Spleen (tissue), 11 donors: ENCODE data around the gene SCYL1. TPM values are rescaled to one million over a fixed set of nuclear protein-coding genes. Genes with fewer than 3 reads are reported as not detected.
A peak's percentile ranks its signal among the peaks of the same experiment; 100 is the strongest.

Experiments
- DNase-seq: peaks from one replicate; pipeline ENCODE4 v3.0.0-alpha.2; 2020
- H3K27ac ChIP-seq, 8 donors: fragments of 200-600 bp; sonication (generic) in 7 of 8; 1 replicate in 4 of 8; 2 replicates in 4 of 8; pipeline versions ENCODE4 v1.5.0 to v1.8.0; 2016 to 2021; ENCODE audit warnings: inconsistent platforms in 4 of 8, mild to moderate bottlenecking in 4 of 8, moderate library complexity in 1 of 8
- H3K27me3 ChIP-seq, 7 donors: fragments of 200-600 bp; sonication (generic) in 6 of 7; replicated peaks in 1 of 7; 1 replicate in 4 of 7; 2 replicates in 3 of 7; pipeline versions ENCODE4 v1.5.0 to v1.8.0; 2016 to 2021; ENCODE audit warnings: inconsistent platforms in 3 of 7, mild to moderate bottlenecking in 1 of 7
- H3K36me3 ChIP-seq, 6 donors: fragments of 200-600 bp; sonication (generic) in 5 of 6; 1 replicate in 4 of 6; 2 replicates in 2 of 6; pipeline versions ENCODE4 v1.5.0 to v1.8.0; 2016 to 2021; ENCODE audit warnings: inconsistent platforms in 2 of 6
- H3K4me1 ChIP-seq, 6 donors: fragments of 200-600 bp; sonication (generic) in 5 of 6; 1 replicate in 3 of 6; 2 replicates in 3 of 6; pipeline versions ENCODE4 v1.5.0 to v1.8.0; 2016 to 2021; ENCODE audit warnings: inconsistent platforms in 3 of 6
- H3K4me3 ChIP-seq, 8 donors: fragments of 200-600 bp; sonication (generic) in 7 of 8; 1 replicate in 4 of 8; 2 replicates in 4 of 8; pipeline versions ENCODE4 v1.5.0 to v1.8.0; 2016 to 2021; ENCODE audit warnings: inconsistent platforms in 4 of 8, mild to moderate bottlenecking in 4 of 8, moderate library complexity in 2 of 8
- H3K9me3 ChIP-seq, 8 donors: fragments of 200-600 bp; sonication (generic) in 7 of 8; 1 replicate in 4 of 8; 2 replicates in 4 of 8; pipeline versions ENCODE4 v1.5.0 to v1.8.0; 2016 to 2021; ENCODE audit warnings: inconsistent platforms in 4 of 8
- POLR2A ChIP-seq, 3 donors: fragments of 450-650 bp; IDR thresholded peaks; one replicate each; pipeline ENCODE4 v1.5.1; 2017; ENCODE audit warnings: antibody characterized with exemption in 3 of 3, mild to moderate bottlenecking in 1 of 3
- POLR2AphosphoS5 ChIP-seq, 3 donors: sonication (generic); formaldehyde crosslinking; IDR thresholded peaks; one replicate each; pipeline ENCODE4 v1.5.1; 2017; ENCODE audit warnings: antibody characterized with exemption in 3 of 3
- WGBS, 5 donors: extraction: QIAGEN DNeasy Blood & Tissue Kit in 3 of 5; methylation state at CpG; one replicate each; pipeline versions ENCODE4 v1.1.5 to v1.1.7; 2013 to 2018; 5-methylcytosine and 5-hydroxymethylcytosine counted together
- intact Hi-C: fragments of 100-400 bp; cut with DNase I; formaldehyde crosslinking; loops from one replicate; pipeline ENCODE4 v1.15.0; 2023; ENCODE audit warnings: low total_unique reads
- polyA plus RNA-seq, 3 donors: library from polyadenylated mRNA; stranded (reverse); fragments of 200-250 nt; gene quantifications; one replicate each; pipeline ENCODE4 v1.2.1, GENCODE V29; 2013
- total RNA-seq, 7 donors: library from RNA; depleted of rRNA in 3 of 7; stranded (reverse); fragments of >200 nt in 3 of 7; fragmentation: NEBNext Ultra II Directional in 4 of 7; extraction: Animal tissue kit (Norgen Biotek cat#: 25700) in 4 of 7; gene quantifications; one replicate each; pipeline versions ENCODE4 v1.1.0 to v1.2.1, GENCODE V29; 2016 to 2021
- TF ChIP-seq, protein P1 (sequence below), 11 experiments: fragments of 200-600 bp in 7 of 11; fragments of 450-650 bp in 4 of 11; sonication (generic) in 4 of 11; IDR thresholded peaks in 8 of 11; conservative IDR thresholded peaks in 3 of 11; 1 replicate in 7 of 11; 2 replicates in 4 of 11; pipeline versions ENCODE4 v1.4.0 to v1.8.0; 2016 to 2021; ENCODE audit warnings: antibody characterized with exemption in 11 of 11, inconsistent platforms in 4 of 11, mild to moderate bottlenecking in 1 of 11
- donor health status: healthy with polysubstance abuse.
- donor health status: DM: no; HTN: no; CAD: no; lungs with moderate emphysema.
- donor health status: DM: no; HTN: no; CAD: no.
- donor health status: Bipolar disorder and iron deficiency.
- donor health status: healthy.
- donor health status: DM: no; HTN: no; CAD: no.
- donor health status: DM: yes; HTN: yes; CAD: no.

The SCYL1 gene
- total and polyA plus RNA-seq, 10 donors, result 52.4 to 125 (median 74.8) TPM

DNA sequence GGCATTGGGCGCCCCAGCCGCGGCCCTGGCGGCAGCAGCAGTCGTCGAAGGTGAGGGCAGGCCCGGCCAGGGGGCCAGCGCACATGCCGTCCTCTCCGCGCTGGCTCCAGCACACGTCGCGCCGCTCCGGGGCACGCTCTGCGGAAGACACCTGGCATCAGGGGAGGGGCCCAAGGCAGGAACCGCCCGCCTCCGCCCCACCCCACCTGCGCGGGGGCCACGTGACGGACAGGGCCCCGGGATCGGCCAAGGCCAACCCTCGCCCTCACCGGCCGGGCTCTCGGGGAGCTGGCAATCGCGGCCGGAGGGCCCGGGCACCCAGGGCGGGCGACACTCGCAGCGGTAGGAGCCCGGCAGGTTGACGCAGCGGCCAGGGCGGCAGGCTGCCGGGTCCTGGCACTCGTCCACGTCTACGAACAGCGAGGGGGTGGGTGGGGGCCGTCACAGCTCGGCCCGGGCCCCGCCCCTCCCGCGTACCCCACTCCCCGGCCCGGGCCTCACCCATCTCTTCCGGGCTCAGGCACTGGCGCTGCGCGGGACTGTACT, 14.9 kb downstream of the SCYL1 start:
- WGBS, 5 donors, result 8 to 33% (median 16%) methylated on average over 23 to 60 of the region's 60 CpGs
- Histone ChIP-seq H3K9me3 (no peaks in the 10 kb centered on the region), H3K4me1 (peaks cover 7 to 58% (median 42%) of the 10 kb centered on the region in 6 donors), H3K36me3 (peaks cover 0 to 49% (median 33%) of the 10 kb centered on the region in 6 donors), H3K27me3 (no peaks in the 10 kb centered on the region), H3K4me3 (peak overlapping the region; percentile 63 to 98 (median 82)), H3K27ac (peak overlapping the region; percentile 79 to 96 (median 90))
- no peak for TF ChIP-seq POLR2A (IDR thresholded peaks at IDR 0.05)
- TF ChIP-seq, protein P1, sequence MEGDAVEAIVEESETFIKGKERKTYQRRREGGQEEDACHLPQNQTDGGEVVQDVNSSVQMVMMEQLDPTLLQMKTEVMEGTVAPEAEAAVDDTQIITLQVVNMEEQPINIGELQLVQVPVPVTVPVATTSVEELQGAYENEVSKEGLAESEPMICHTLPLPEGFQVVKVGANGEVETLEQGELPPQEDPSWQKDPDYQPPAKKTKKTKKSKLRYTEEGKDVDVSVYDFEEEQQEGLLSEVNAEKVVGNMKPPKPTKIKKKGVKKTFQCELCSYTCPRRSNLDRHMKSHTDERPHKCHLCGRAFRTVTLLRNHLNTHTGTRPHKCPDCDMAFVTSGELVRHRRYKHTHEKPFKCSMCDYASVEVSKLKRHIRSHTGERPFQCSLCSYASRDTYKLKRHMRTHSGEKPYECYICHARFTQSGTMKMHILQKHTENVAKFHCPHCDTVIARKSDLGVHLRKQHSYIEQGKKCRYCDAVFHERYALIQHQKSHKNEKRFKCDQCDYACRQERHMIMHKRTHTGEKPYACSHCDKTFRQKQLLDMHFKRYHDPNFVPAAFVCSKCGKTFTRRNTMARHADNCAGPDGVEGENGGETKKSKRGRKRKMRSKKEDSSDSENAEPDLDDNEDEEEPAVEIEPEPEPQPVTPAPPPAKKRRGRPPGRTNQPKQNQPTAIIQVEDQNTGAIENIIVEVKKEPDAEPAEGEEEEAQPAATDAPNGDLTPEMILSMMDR (IDR thresholded peaks at IDR 0.05 in 8 of 11, conservative IDR thresholded peaks at IDR 0.05 in 3 of 11), result peak in 5 of 11 experiments; percentile 28 to 83 (median 64)
- TF ChIP-seq POLR2AphosphoS5 (IDR thresholded peaks at IDR 0.05), result peak in 1 of 3 donors; percentile 65
- no peak for DNase-seq
- intact Hi-C loops, result loop anchor here (5.0 kb wide), 1 partner anchor 47 kb away; no protein-coding TSS in a partner anchor

DNA sequence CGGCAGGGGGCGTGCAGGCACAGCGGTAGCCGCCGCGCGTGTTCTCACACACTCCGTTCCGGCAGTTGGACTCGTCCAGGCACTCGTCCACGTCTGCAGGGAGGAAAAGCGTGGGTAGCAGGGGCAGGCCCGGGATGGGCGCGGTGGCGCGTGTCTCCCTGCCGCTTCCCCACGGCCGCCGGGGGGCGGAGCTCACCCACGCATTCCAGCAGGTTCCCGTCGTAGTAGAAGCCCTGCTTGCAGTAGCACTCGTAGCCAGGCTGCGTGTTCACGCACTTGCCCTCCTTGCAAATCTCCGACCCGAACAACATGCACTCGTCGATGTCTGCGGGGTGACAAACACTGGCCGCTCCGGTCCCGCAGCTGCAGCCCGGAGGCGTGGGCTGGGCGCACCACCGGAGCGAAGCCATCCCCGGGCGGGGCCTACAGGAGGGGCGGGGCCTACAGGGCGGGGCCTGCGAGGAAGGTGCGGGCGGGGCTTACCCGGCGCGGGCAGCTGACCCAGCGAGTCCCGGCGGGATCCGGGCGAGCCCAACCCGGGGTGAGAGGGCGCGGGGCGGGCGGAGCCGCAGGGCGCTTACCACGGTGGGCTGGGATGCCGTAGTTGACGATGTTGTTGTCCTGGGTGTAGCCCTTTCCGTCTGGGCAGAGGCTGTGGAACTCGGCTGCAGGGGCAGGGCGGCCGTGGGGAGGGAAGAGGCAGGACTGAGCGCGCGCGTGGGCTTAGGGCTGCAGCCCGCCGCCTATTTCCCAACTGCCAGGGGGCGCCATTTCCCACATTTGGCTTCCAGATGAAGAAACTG, 15.6 kb downstream of the SCYL1 start:
- 0 to 1% (median 0%) methylated on average over 20 to 78 of the region's 78 CpGs for WGBS, 5 donors
- peak overlapping the region; percentile 79 to 96 (median 90) for H3K27ac ChIP-seq
- intact Hi-C loops, result loop anchor here (5.0 kb wide), 1 partner anchor 47 kb away; no protein-coding TSS in a partner anchor

DNA sequence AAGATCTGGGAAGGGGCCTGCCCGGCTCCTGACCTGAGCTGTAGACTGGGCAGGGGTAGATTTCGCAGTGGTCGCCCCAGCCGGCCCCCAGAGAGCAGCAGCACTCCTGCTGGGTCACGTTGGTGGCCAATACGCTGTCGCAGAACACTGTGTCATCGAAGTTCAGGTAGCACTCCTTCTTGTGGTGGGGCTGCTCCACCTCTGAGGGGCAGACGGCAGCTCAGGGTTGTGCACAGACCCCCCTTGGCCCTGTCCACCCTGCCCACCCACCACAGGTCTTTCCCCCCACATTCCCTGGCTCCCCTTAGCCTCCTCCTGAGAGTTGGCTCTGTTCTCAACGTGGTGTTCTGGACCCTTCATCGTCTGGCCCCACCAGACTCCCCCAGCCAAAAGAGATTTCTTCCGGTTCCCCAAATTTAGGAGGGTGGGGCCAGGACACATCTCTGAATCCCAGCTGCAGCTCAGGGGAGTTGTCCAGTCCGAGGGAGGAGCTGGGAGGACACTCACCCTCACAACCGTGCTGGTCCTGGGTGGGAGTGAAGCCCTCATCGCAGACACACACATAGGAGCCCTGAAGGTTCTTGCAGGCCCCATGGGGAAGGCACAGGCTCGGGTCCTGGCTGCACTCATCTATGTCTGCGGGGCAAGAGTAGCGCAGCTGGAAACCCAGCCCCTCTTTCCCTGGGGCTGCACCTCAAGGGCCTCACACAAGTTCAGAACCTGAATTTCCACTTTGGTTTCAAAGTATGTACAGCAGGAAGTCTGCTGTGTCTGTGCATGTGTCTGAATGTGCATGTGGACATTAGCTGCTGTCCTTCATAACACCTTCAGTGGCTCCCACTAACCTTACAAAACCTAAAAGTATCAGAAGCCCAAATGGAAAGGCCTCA, 16.5 kb downstream of the SCYL1 start:
- no peak for DNase-seq
- H3K4me3 ChIP-seq, result peak overlapping the region; percentile 63 to 98 (median 82)
- 37 to 77% (median 43%) methylated on average over 10 to 18 of the region's 18 CpGs for WGBS, 5 donors
- TF ChIP-seq POLR2AphosphoS5 (IDR thresholded peaks at IDR 0.05), result no peak
- TF ChIP-seq, protein P1 (IDR thresholded peaks at IDR 0.05 in 8 of 11, conservative IDR thresholded peaks at IDR 0.05 in 3 of 11), result peak in 1 of 11 experiments; percentile 22
- H3K27ac ChIP-seq, result peak overlapping the region; percentile 58 to 96 (median 90)
- H3K36me3 ChIP-seq, result peaks cover 0 to 34% (median 24%) of the 10 kb centered on the region in 6 donors
- intact Hi-C loops, result loop anchor here (5.0 kb wide), 1 partner anchor 46 kb away; no protein-coding TSS in a partner anchor
- H3K9me3 ChIP-seq, result no peaks in the 10 kb centered on the region
- H3K4me1 ChIP-seq, result peaks cover 7 to 65% (median 51%) of the 10 kb centered on the region in 6 donors
- no peaks in the 10 kb centered on the region for H3K27me3 ChIP-seq

More for the DNA sequence above, 15.6 kb downstream of the SCYL1 start:
- peak; percentile 99 for DNase-seq
- TF ChIP-seq POLR2A (IDR thresholded peaks at IDR 0.05), result no peak
- TF ChIP-seq, protein P1 (IDR thresholded peaks at IDR 0.05 in 8 of 11, conservative IDR thresholded peaks at IDR 0.05 in 3 of 11), result peak; percentile 82 to 96 (median 90)
- peak; percentile 78 to 87 (median 82) for TF ChIP-seq POLR2AphosphoS5 (IDR thresholded peaks at IDR 0.05)
- Histone ChIP-seq H3K27me3 (no peaks in the 10 kb centered on the region), H3K36me3 (peaks cover 0 to 42% (median 30%) of the 10 kb centered on the region in 6 donors), H3K4me1 (peaks cover 7 to 59% (median 42%) of the 10 kb centered on the region in 6 donors), H3K9me3 (no peaks in the 10 kb centered on the region), H3K4me3 (peak overlapping the region; percentile 63 to 98 (median 82))
